ENCODE measurements around the gene MARCHF10.

MARCHF10 gene

GRCh38 chr17:62774338-62774737 is 33.8 kb downstream of the MARCHF10 start:
- in situ Hi-C loops (cut with HindIII; ENCODE audit: low pct_unique_long_range_greater_than_20kb, low sequenced_read_pairs), result no loop called here

DNA sequence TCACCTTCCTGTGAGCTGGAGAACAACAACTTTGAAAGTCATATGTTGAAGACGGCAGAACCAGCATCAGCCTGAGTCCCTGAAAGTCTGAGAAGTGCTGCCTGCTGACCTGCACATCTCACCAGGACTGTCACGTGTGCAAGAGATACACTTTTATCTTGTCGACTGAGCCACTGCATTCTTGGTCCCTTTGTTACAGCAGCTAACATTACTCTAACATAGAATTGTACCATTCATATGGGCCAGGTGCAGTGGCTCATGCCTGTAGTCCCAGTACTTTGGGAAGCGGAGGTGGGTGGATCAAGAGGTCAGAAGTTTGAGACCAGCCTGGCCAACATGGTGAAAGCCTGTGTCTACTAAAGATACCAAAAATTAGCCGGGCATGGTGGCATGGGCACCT is 40.1 kb downstream of the MARCHF10 start:
- no peak for TF ChIP-seq JUND (IDR thresholded peaks at IDR 0.05; ENCODE audit: low read depth)
- in situ Hi-C loops (cut with HindIII; ENCODE audit: low pct_unique_long_range_greater_than_20kb, low sequenced_read_pairs), result no loop called here
- DNase-seq (ENCODE audit: low read depth in 1 of 2, low spot score in 1 of 2), result no peak

More at GRCh38 chr17:62774338-62774737, 33.8 kb downstream of the MARCHF10 start:
- TF ChIP-seq JUND (IDR thresholded peaks at IDR 0.05; ENCODE audit: low read depth), result no peak
- DNase-seq (ENCODE audit: low read depth in 1 of 2, low spot score in 1 of 2), result no peak

GRCh38 chr17:62765351-62765750 is 42.8 kb downstream of the MARCHF10 start:
- in situ Hi-C loops (cut with HindIII; ENCODE audit: low pct_unique_long_range_greater_than_20kb, low sequenced_read_pairs), result no loop called here
- TF ChIP-seq JUND (IDR thresholded peaks at IDR 0.05; ENCODE audit: low read depth), result no peak
- no peak for DNase-seq (ENCODE audit: low read depth in 1 of 2, low spot score in 1 of 2)

GRCh38 chr17:62763891-62764600 is 44.1 kb downstream of the MARCHF10 start:
- no peak for TF ChIP-seq JUND (IDR thresholded peaks at IDR 0.05; ENCODE audit: low read depth)

DNA sequence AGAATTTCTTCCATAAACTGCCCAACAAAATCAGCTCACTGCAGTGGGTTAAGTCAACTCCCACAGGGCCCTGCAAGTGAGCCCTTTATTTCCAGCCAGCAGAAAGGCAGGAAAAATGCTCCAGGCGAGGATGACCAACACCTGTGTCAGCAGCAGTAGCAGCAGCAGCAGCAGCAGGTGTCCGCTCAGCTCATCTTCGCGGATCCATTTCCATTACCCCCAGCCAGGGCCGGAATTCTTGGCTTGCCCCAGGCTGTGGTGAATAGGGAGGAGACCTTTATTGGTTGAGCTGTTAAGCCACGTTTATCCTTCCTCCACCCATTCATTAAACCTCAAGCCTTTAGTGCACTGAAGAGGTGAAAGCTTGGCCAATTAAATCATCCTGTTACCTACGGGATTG is 46.2 kb downstream of the MARCHF10 start:
- no peak for DNase-seq (ENCODE audit: low read depth in 1 of 2, low spot score in 1 of 2)
- TF ChIP-seq JUND (IDR thresholded peaks at IDR 0.05; ENCODE audit: low read depth), result no peak
- in situ Hi-C loops (cut with HindIII; ENCODE audit: low pct_unique_long_range_greater_than_20kb, low sequenced_read_pairs), result no loop called here

More at GRCh38 chr17:62763891-62764600, 44.1 kb downstream of the MARCHF10 start:
- DNase-seq (ENCODE audit: low read depth in 1 of 2, low spot score in 1 of 2), result no peak
- in situ Hi-C loops (cut with HindIII; ENCODE audit: low pct_unique_long_range_greater_than_20kb, low sequenced_read_pairs), result no loop called here

DNA sequence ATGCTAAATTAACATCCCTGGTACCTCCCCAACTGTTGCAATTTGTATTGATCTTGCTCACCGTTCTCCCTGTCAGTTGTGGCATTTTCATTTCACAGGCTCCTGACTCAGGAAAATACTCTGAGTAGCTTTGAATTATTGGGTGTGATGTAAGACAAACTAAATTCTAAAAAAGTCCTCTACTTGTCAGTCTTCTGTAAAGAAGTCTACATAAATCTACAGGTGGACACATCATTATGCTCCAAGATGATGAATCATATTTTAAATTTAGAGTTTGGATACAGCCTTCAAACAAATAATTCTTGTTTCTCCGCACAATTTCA is 47.2 kb downstream of the MARCHF10 start:
- no peak for TF ChIP-seq JUND (IDR thresholded peaks at IDR 0.05; ENCODE audit: low read depth)

GRCh38 chr17:62760059-62760944 is 47.8 kb downstream of the MARCHF10 start:
- in situ Hi-C loops (cut with HindIII; ENCODE audit: low pct_unique_long_range_greater_than_20kb, low sequenced_read_pairs), result no loop called here
- no peak for DNase-seq (ENCODE audit: low read depth in 1 of 2, low spot score in 1 of 2)

More for the DNA sequence above, 47.2 kb downstream of the MARCHF10 start:
- in situ Hi-C loops (cut with HindIII; ENCODE audit: low pct_unique_long_range_greater_than_20kb, low sequenced_read_pairs), result no loop called here
- no peak for DNase-seq (ENCODE audit: low read depth in 1 of 2, low spot score in 1 of 2)

DNA sequence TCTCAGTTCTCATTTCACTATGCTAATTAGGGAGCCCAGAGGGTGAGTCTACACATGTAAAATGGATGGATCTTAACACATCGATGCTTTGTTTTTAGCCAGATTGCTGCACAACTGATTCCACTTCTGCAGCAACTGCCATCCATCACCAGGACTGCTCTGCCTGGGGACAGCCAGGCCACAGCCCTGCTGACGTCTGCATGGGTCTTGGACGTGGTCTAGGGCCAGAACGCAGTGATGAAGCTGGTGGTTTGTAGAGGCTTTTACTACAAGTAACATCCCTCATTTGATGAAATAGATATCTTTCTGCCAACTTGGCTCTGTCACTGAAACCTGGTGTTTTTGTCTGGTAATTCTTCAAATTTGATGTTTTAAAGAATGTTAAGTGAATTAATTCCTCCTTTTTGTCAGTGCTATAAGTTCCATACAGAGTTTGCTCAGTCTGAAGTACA is 50.6 kb downstream of the MARCHF10 start:
- TF ChIP-seq JUND (IDR thresholded peaks at IDR 0.05; ENCODE audit: low read depth), result no peak
- DNase-seq (ENCODE audit: low read depth in 1 of 2, low spot score in 1 of 2), result no peak
- in situ Hi-C loops (cut with HindIII; ENCODE audit: low pct_unique_long_range_greater_than_20kb, low sequenced_read_pairs), result no loop called here

More at GRCh38 chr17:62760059-62760944, 47.8 kb downstream of the MARCHF10 start:
- no peak for TF ChIP-seq JUND (IDR thresholded peaks at IDR 0.05; ENCODE audit: low read depth)

GRCh38 chr17:62756198-62756597 is 51.9 kb downstream of the MARCHF10 start:
- no peak for DNase-seq (ENCODE audit: low read depth in 1 of 2, low spot score in 1 of 2)
- in situ Hi-C loops (cut with HindIII; ENCODE audit: low pct_unique_long_range_greater_than_20kb, low sequenced_read_pairs), result no loop called here
- TF ChIP-seq JUND (IDR thresholded peaks at IDR 0.05; ENCODE audit: low read depth), result no peak

DNA sequence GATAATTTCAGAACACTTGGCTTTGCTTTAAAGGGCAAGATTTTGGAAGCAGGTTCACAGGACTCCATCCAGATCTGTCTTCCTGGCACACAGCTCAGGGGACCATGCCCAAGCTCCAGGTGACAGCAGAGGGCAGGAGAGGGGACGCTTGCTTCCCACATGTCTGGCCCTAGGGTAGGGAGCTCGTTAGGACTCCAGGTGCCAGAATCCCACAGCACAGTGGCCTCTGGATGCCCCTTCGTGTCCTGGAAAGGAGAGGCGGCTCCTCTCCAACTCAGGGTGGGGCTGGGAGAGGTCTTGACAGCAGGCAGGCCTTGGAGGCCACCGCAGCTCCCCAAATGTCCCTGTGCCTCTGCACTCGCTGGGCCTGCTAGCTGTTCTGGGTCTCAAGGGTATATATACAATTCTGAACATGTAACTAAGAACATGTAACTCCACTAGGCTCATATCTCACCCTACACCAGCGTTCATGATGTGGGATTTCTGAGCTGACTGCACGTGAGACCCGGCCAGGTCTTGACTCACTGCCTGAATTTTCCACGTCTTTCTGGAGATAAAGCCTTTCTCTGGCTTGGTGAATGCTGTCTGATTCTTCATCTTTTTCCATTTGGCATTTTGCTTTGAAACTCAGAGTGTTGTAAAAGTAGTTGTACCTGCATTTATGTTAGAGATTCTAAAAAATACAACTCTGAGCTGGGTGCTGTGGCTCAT is 52.8 kb downstream of the MARCHF10 start:
- no peak for TF ChIP-seq JUND (IDR thresholded peaks at IDR 0.05; ENCODE audit: low read depth)
- peak in 1 of 2 experiments; percentile 49 for DNase-seq (ENCODE audit: low read depth in 1 of 2, low spot score in 1 of 2)
- in situ Hi-C loops (cut with HindIII; ENCODE audit: low pct_unique_long_range_greater_than_20kb, low sequenced_read_pairs), result no loop called here

DNA sequence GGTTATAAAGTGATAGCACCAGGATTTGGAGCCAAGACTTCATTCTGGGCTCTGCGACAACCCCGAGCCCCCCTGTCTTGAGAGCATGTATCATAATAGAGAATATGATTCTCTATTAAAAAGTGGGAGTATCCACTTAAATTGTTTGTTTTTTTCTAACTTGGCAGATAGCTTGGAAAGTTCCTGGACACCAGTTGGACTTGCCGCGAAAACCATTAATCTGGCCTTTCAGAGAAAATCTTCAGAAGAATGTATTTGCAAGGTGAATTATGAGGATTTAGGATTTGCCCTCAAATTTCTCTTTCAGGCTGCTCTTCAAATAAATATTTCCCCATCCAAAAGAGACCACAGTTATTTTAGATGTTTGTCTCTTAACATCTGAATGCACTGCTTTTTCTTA is 53.5 kb downstream of the MARCHF10 start:
- TF ChIP-seq JUND (IDR thresholded peaks at IDR 0.05; ENCODE audit: low read depth), result no peak
- in situ Hi-C loops (cut with HindIII; ENCODE audit: low pct_unique_long_range_greater_than_20kb, low sequenced_read_pairs), result no loop called here
- DNase-seq (ENCODE audit: low read depth in 1 of 2, low spot score in 1 of 2), result no peak

DNA sequence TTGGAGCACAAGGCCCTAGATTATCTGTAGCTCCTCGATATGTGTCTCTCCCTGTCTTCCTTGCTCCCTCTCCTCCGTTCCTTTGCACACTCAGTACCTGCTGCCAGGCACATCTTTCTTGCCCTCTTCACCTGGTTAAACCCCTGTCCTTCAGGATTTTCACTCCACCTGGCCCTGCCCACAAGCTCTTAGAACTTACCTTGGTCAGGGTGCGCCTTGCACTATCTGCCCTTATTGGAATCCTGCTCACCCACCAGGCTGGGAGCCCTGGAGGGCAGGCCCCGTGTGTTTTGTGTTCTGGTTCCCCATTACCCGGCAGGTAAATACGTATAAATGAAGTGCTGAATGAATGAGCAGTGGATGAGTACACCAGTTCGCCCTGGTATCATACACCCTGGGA is 54.6 kb downstream of the MARCHF10 start:
- in situ Hi-C loops (cut with HindIII; ENCODE audit: low pct_unique_long_range_greater_than_20kb, low sequenced_read_pairs), result no loop called here
- DNase-seq (ENCODE audit: low read depth in 1 of 2, low spot score in 1 of 2), result no peak
- TF ChIP-seq JUND (IDR thresholded peaks at IDR 0.05; ENCODE audit: low read depth), result no peak
